Ovary (tissue), 9 donors: Measurements from ENCODE around the gene PARP14. TPM values are rescaled to one million over a fixed set of nuclear protein-coding genes. Genes with fewer than 3 reads are reported as not detected.

Experiments used
- DNase-seq, 5 donors: peaks; one replicate each; pipeline ENCODE4 v3.0.0-alpha.2; 2019 to 2020
- H3K27ac ChIP-seq, 2 donors: fragments of 200-600 bp; one replicate each; pipeline versions ENCODE4 v1.5.1 to v1.8.0; 2019 to 2022
- H3K27me3 ChIP-seq: fragments of 200-600 bp; one replicate; pipeline ENCODE4 v1.8.0; 2022
- H3K36me3 ChIP-seq: fragments of 200-600 bp; sonication (generic); one replicate; pipeline ENCODE4 v1.5.1; 2019
- H3K4me1 ChIP-seq: one replicate; pipeline ENCODE4 v1.8.1; 2013; ENCODE audit warnings: mild to moderate bottlenecking, moderate library complexity; ENCODE audit not compliant: insufficient read depth
- H3K4me3 ChIP-seq: fragments of 200-600 bp; sonication (generic); one replicate; pipeline ENCODE4 v1.5.1; 2017
- H3K9me3 ChIP-seq, 2 donors: fragments of 200-600 bp in 1 of 2; sonication (generic) in 1 of 2; one replicate each; pipeline versions ENCODE4 v1.5.1 to v1.8.1; 2013 to 2019; ENCODE audit warnings: mild to moderate bottlenecking in 1 of 2, moderate library complexity in 1 of 2
- EP300 ChIP-seq: sonication (generic); formaldehyde crosslinking; IDR thresholded peaks from one replicate; pipeline ENCODE4 v1.6.1; 2017; ENCODE audit warnings: antibody characterized with exemption
- POLR2A ChIP-seq: fragments of 450-650 bp; IDR thresholded peaks from one replicate; pipeline ENCODE4 v1.6.1; 2017; ENCODE audit warnings: antibody characterized with exemption, mild to moderate bottlenecking, moderate library complexity
- WGBS, 3 donors: extraction: QIAGEN DNeasy Blood & Tissue Kit in 1 of 3; methylation state at CpG; one replicate each; pipeline versions ENCODE4 v1.1.5 to v1.1.7; 2013 to 2017; 5-methylcytosine and 5-hydroxymethylcytosine counted together
- intact Hi-C, 4 donors: fragments of 100-400 bp; cut with DNase I; formaldehyde crosslinking; loops; one replicate each; pipeline versions ENCODE4 v1.11.0 to v1.15.1; 2022 to 2023
- polyA plus RNA-seq, 2 donors: library from polyadenylated mRNA; stranded (reverse); fragments of 200-250 nt in 1 of 2; fragments of 350-450 nt in 1 of 2; fragmentation: Illumina TruSeq in 1 of 2; extraction: RNeasy Lipid Tissue Mini Kit (QIAGEN cat#74804) in 1 of 2; gene quantifications; one replicate each; pipeline ENCODE4 v1.2.3, GENCODE V29; 2013 to 2014
- total RNA-seq, 7 donors: library from RNA; depleted of rRNA in 2 of 7; stranded (reverse); fragments of >200 nt in 2 of 7; fragmentation: NEBNext Ultra II Directional in 3 of 7; extraction: Animal tissue kit (Norgen Biotek cat#: 25700) in 3 of 7; gene quantifications; one replicate each; pipeline versions ENCODE4 v1.1.0 to v1.2.4, GENCODE V29; 2016 to 2023
- TF ChIP-seq, protein P1 (sequence below), 3 donors: fragments of 450-650 bp in 2 of 3; fragments of 200-600 bp in 1 of 3; IDR thresholded peaks; one replicate each; pipeline versions ENCODE4 v1.5.1 to v1.8.0; 2016 to 2022; ENCODE audit warnings: antibody characterized with exemption in 3 of 3, mild to moderate bottlenecking in 1 of 3
- donor health status: DM: no; HTN: no; CAD: no; lungs with moderate emphysema.
- donor health status: DM: no; HTN: no; CAD: no.
- donor health status: Bipolar disorder and iron deficiency.
- donor health status: DM: yes; HTN: yes; CAD: no.
- donor health status: DM: no; HTN: no; CAD: no.
- donor health status: DM: yes; HTN: yes; CAD: no.

Gene PARP14
- total and polyA plus RNA-seq, 9 donors: 9.3 to 41.3 (median 27.5) TPM

DNA sequence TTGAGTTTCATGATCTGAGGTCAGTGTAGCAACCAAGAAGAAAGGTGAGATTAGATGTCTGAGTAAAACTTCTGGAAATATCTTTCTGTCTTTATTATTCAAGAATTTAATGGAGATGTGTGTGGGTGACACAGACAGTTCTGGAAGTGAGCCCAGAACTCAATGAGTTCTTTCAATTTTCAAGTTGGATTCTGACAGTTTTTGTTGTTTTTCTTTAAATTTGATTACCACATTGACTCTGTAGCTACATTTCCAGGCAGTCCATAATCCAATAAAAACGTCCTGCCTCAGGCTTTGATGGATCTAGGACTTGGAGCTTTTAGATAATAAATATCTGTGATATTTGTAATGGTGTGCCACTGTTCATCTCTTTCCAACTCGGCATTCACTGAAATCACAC is 3.9 kb upstream of the PARP14 start:
- intact Hi-C loops: loop anchor here in 2 of 4 donors (5.0 kb wide), 2 partner anchors 114 to 284 kb away; partner anchors contain the start of genes DTX3L (in 1 of the 2) and PARP9 (in 1 of the 2)
- Histone ChIP-seq H3K27me3 (no peaks in the 10 kb centered on the region), H3K4me1 (peaks cover 9% of the 10 kb centered on the region), H3K4me3 (no peak overlapping the region), H3K9me3 (no peaks in the 10 kb centered on the region), H3K36me3 (no peaks in the 10 kb centered on the region), H3K27ac (no peak overlapping the region)
- DNase-seq: no peak
- TF ChIP-seq EP300 (no peak), POLR2A (no peak)
- TF ChIP-seq, protein P1, sequence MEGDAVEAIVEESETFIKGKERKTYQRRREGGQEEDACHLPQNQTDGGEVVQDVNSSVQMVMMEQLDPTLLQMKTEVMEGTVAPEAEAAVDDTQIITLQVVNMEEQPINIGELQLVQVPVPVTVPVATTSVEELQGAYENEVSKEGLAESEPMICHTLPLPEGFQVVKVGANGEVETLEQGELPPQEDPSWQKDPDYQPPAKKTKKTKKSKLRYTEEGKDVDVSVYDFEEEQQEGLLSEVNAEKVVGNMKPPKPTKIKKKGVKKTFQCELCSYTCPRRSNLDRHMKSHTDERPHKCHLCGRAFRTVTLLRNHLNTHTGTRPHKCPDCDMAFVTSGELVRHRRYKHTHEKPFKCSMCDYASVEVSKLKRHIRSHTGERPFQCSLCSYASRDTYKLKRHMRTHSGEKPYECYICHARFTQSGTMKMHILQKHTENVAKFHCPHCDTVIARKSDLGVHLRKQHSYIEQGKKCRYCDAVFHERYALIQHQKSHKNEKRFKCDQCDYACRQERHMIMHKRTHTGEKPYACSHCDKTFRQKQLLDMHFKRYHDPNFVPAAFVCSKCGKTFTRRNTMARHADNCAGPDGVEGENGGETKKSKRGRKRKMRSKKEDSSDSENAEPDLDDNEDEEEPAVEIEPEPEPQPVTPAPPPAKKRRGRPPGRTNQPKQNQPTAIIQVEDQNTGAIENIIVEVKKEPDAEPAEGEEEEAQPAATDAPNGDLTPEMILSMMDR (IDR thresholded peaks at IDR 0.05): no peak
- 66 to 80% (median 73%) methylated on average over 2 of the region's 2 CpGs for WGBS, 3 donors

DNA sequence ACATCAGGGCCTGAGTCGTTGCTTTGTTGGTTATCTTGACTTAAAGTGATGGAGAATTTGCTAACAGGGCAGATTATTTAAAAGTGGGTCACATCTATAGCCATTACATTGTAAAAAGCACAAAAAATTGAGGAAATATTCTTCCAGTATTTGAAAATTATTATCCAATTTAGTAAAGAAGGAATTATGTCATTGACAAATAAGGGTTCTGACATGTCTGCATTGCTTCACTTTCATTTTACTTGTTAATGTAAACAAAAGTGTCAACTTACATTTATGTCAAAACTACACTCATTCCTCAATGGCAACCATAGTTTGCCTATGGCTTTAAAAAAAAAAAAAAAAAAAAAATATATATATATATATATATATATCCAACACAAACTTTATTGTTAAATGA is 3.4 kb upstream of the PARP14 start:
- no peak for TF ChIP-seq POLR2A
- TF ChIP-seq, protein P1 (IDR thresholded peaks at IDR 0.05): no peak
- TF ChIP-seq EP300: no peak
- Histone ChIP-seq H3K27me3 (no peaks in the 10 kb centered on the region), H3K9me3 (no peaks in the 10 kb centered on the region), H3K27ac (no peak overlapping the region), H3K36me3 (no peaks in the 10 kb centered on the region), H3K4me1 (peaks cover 12% of the 10 kb centered on the region), H3K4me3 (no peak overlapping the region)
- WGBS, 3 donors: 55 to 58% (median 55%) methylated on average over 1 of the region's 1 CpG
- DNase-seq: no peak
- intact Hi-C loops: loop anchor here in 2 of 4 donors (5.0 kb wide), 2 partner anchors 115 to 285 kb away; partner anchors contain the start of genes DTX3L (in 1 of the 2) and PARP9 (in 1 of the 2)

DNA sequence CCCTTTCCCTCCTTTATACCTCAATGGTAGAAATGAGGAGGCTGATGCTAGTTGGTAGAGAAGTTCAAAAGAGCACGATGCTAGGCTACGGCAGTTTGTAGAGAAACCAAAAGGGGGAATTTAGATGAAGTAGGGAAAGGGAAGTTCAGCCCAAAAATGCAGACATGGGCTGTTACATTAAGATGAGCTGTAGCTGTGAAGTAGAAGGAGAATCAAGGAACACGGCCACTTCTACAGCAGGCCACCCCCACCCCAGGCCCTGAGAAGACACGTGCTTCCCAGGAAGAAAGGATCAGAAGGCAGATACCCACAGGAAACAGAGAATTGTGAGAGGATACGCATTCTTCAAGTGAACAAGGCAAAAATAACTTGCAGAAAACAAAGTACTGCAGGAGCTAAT is 2.1 kb upstream of the PARP14 start:
- no peak overlapping the region for H3K4me3 ChIP-seq
- H3K27me3 ChIP-seq: no peaks in the 10 kb centered on the region
- no peaks in the 10 kb centered on the region for H3K36me3 ChIP-seq
- no peak for DNase-seq
- H3K4me1 ChIP-seq: peaks cover 16% of the 10 kb centered on the region
- H3K9me3 ChIP-seq: no peaks in the 10 kb centered on the region
- H3K27ac ChIP-seq: peak overlapping the region in 1 of 2 donors; percentile 95
- intact Hi-C loops: loop anchor here in 2 of 4 donors (5.0 kb wide), 2 partner anchors 116 to 286 kb away; partner anchors contain the start of genes DTX3L (in 1 of the 2) and PARP9 (in 1 of the 2)
- 79 to 83% (median 83%) methylated on average over 5 of the region's 5 CpGs for WGBS, 3 donors
- TF ChIP-seq POLR2A (no peak), EP300 (no peak)
- TF ChIP-seq, protein P1 (IDR thresholded peaks at IDR 0.05): no peak

DNA sequence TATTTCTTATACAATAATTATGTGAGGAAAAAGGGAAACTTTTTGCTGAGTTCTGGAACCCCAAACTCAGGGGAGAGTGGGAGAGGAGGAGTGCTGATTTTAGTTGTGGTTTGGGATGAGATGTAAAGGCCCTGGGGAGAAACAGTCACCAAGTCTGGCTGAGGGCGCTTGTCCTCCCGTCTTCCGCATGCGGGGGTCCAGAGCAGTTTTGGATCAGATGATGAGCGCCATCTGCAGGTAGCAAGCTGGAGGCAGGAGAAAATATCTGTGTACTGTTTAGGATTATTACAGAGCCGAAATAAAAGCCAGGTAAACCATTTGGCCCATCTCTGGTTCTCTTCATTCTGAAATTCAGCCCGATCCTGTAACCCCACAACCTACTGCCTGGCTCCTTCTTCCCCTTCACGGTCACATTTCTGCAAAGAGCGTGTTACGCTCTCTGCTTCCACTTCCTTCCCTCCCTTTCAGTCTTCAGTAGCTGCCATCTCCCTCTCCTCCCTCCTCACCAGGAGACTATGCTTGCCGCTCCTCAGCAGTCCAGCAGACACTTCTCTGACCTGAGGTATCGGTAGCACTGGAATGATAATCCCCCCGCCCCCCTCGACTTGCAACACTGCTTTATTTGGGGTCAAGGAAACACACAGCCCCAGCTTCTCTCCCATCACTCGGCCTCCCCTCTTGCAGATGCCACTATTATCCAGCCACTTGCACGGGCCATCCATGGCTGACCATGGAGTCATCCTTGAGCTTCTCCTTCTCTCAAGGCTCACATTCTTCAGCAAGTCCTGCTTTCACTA is 1.4 kb upstream of the PARP14 start:
- Histone ChIP-seq H3K9me3 (no peaks in the 10 kb centered on the region), H3K36me3 (no peaks in the 10 kb centered on the region)

More for the DNA sequence above, 1.4 kb upstream of the PARP14 start:
- peaks cover 16% of the 10 kb centered on the region for H3K4me1 ChIP-seq
- 3 to 5% (median 3%) methylated on average over 16 of the region's 16 CpGs for WGBS, 3 donors
- TF ChIP-seq, protein P1 (IDR thresholded peaks at IDR 0.05): peak; percentile 74 to 81 (median 79)
- TF ChIP-seq POLR2A (no peak), EP300 (no peak)
- no peaks in the 10 kb centered on the region for H3K27me3 ChIP-seq
- peak overlapping the region; percentile 95 to 97 for H3K27ac ChIP-seq
- intact Hi-C loops: loop anchor here in 2 of 4 donors (5.0 kb wide), 2 partner anchors 117 to 287 kb away; partner anchors contain the start of genes DTX3L (in 1 of the 2) and PARP9 (in 1 of the 2)
- peak; percentile 81 to 87 (median 84) for DNase-seq
- peak overlapping the region; percentile 71 for H3K4me3 ChIP-seq
